Kasumi-1 (cell line): ENCODE results near the gene ANKRD24.
"Not testable (repeated sequence)": the region's sequence is repeated elsewhere in the genome, so short reads cannot be mapped to it uniquely, and the experiment has no call there.

Experiments used
- DNase-seq, 2 experiments: peaks; one replicate each; lab custom pipeline; 2025; lab: John Stamatoyannopoulos, UW

The ANKRD24 gene

GRCh38 chr19:4267901-4268815 is 85.7 kb downstream of the ANKRD24 start:
- no peak for DNase-seq

GRCh38 chr19:4268816-4269430 is 86.4 kb downstream of the ANKRD24 start:
- peak in 1 of 2 experiments; percentile 30 for DNase-seq

DNA sequence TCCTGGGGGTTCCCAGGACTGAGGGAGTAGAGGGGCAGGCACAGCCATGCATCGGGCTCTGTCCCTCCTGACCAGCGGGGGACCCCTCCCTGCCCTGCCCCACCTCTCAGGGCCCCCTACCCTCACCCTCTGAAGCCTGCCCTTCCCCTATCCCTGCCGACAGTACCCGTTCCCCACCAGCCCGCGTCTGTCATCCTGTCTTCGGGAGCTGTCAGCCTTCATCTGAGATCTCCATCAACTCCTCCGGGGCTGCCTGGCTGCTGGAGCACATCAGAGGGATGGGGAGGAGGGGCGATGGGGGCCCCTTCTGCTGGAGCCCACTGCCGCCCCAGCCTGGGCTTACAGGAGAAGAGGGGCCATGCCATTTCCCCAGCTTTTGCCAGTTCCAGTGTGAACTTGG is 90.4 kb downstream of the ANKRD24 start:
- DNase-seq, result no peak

- DNase-seq, result not testable (repeated sequence)
Measured at GRCh38 chr19:4274321-4274686, 91.8 kb downstream of the ANKRD24 start.
